C4-2B (cell line): ENCODE results near the gene LARP4.

Source experiments
- ZFX ChIP-seq: fragments of 450-650 bp; IDR thresholded peaks from 2 replicates; pipeline ENCODE4 v1.6.1; 2017
- TF ChIP-seq, protein P1 (sequence below): fragments of 450-650 bp; conservative IDR thresholded peaks from 2 replicates; pipeline ENCODE4 v1.5.1; 2017; ENCODE audit warnings: mild to moderate bottlenecking

DNA sequence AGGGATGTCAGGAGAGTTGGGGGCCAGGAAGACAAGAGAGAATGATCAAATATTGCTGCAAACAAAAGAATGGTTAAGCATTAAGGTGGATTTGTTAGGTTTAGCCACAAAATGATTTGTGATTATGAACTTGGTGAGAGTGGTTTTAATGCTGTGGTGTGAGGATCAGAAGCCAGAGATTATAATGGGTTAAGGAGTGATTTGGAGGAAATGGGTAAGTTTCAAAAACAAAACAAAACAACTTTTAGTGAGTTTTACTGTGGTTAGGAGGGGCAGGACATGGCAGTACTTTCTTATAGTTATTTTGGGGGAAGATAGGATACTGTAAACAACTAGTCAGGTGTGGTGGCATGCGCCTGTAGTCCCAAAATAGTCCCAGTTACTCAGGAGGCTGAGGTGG is 128.1 kb downstream of the LARP4 start:
- TF ChIP-seq, protein P1, sequence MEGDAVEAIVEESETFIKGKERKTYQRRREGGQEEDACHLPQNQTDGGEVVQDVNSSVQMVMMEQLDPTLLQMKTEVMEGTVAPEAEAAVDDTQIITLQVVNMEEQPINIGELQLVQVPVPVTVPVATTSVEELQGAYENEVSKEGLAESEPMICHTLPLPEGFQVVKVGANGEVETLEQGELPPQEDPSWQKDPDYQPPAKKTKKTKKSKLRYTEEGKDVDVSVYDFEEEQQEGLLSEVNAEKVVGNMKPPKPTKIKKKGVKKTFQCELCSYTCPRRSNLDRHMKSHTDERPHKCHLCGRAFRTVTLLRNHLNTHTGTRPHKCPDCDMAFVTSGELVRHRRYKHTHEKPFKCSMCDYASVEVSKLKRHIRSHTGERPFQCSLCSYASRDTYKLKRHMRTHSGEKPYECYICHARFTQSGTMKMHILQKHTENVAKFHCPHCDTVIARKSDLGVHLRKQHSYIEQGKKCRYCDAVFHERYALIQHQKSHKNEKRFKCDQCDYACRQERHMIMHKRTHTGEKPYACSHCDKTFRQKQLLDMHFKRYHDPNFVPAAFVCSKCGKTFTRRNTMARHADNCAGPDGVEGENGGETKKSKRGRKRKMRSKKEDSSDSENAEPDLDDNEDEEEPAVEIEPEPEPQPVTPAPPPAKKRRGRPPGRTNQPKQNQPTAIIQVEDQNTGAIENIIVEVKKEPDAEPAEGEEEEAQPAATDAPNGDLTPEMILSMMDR, result no peak
- no peak for TF ChIP-seq ZFX
